ENCODE measurements around the gene TRAPPC2.

GRCh38 chrX:13684361-13684760 lies 50.1 kb downstream of the TRAPPC2 start:
- TF ChIP-seq, protein P1, sequence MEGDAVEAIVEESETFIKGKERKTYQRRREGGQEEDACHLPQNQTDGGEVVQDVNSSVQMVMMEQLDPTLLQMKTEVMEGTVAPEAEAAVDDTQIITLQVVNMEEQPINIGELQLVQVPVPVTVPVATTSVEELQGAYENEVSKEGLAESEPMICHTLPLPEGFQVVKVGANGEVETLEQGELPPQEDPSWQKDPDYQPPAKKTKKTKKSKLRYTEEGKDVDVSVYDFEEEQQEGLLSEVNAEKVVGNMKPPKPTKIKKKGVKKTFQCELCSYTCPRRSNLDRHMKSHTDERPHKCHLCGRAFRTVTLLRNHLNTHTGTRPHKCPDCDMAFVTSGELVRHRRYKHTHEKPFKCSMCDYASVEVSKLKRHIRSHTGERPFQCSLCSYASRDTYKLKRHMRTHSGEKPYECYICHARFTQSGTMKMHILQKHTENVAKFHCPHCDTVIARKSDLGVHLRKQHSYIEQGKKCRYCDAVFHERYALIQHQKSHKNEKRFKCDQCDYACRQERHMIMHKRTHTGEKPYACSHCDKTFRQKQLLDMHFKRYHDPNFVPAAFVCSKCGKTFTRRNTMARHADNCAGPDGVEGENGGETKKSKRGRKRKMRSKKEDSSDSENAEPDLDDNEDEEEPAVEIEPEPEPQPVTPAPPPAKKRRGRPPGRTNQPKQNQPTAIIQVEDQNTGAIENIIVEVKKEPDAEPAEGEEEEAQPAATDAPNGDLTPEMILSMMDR (IDR thresholded peaks at IDR 0.05): no peak
- no peak for TF ChIP-seq POLR2A (IDR thresholded peaks at IDR 0.05)
- TF ChIP-seq EP300 (IDR thresholded peaks at IDR 0.05): no peak
